Activated T-cell treated with anti-CD3 and anti-CD28 coated beads for 24 hours (primary cell): ENCODE data around the gene RHBG.
A peak's percentile ranks its signal among the peaks of the same experiment; 100 is the strongest.

ENCODE experiments used
- DNase-seq: peaks from one replicate; pipeline ENCODE4 v3.0.0-alpha.2; 2020; ENCODE audit warnings: low read depth

Gene RHBG

GRCh38 chr1:156409439-156409838 is 40.4 kb downstream of the RHBG start:
- DNase-seq, result no peak

GRCh38 chr1:156410238-156410637 is 41.2 kb downstream of the RHBG start:
- DNase-seq, result no peak

GRCh38 chr1:156410740-156411139 is 41.7 kb downstream of the RHBG start:
- DNase-seq, result no peak

GRCh38 chr1:156412653-156413321 is 43.8 kb downstream of the RHBG start:
- no peak for DNase-seq

- DNase-seq, result no peak
Observed at GRCh38 chr1:156413391-156414246, 44.6 kb downstream of the RHBG start.

- no peak for DNase-seq
Observed at GRCh38 chr1:156414461-156415064, 45.6 kb downstream of the RHBG start.

GRCh38 chr1:156416993-156417392 is 48.0 kb downstream of the RHBG start:
- DNase-seq, result no peak

- no peak for DNase-seq
Observed at GRCh38 chr1:156417401-156418020, 48.5 kb downstream of the RHBG start.

GRCh38 chr1:156418416-156419070 is 49.5 kb downstream of the RHBG start:
- no peak for DNase-seq

- DNase-seq, result no peak
Observed at GRCh38 chr1:156419854-156420204, 50.8 kb downstream of the RHBG start.

GRCh38 chr1:156420205-156421061 is 51.4 kb downstream of the RHBG start:
- peak; percentile 17 for DNase-seq

- DNase-seq, result peak; percentile 55
Observed at GRCh38 chr1:156421062-156421938, 52.3 kb downstream of the RHBG start.

GRCh38 chr1:156421939-156422601 is 53.1 kb downstream of the RHBG start:
- no peak for DNase-seq

GRCh38 chr1:156422602-156423091 is 53.6 kb downstream of the RHBG start:
- DNase-seq, result no peak

- DNase-seq, result no peak
Observed at GRCh38 chr1:156423422-156424352, 54.7 kb downstream of the RHBG start.

GRCh38 chr1:156424806-156425432 is 55.9 kb downstream of the RHBG start:
- no peak for DNase-seq

- DNase-seq, result no peak
Observed at GRCh38 chr1:156425943-156426342, 56.9 kb downstream of the RHBG start.

- DNase-seq, result no peak
Observed at GRCh38 chr1:156427957-156428356, 58.9 kb downstream of the RHBG start.
